Astrocyte of the spinal cord (primary cell): ENCODE results near the gene FOXE3.

Experiments used
- DNase-seq: peaks from one replicate; pipeline ENCODE4 v3.0.0; 2011; ENCODE audit warnings: low read depth, low spot score
- H3K4me3 ChIP-seq: 2 replicates; pipeline ENCODE4 v1.5.1; 2011; ENCODE audit warnings: low read depth, mild to moderate bottlenecking, low read length, moderate library complexity
- CTCF ChIP-seq: IDR thresholded peaks from 2 replicates; pipeline ENCODE4 v1.5.1; 2012; ENCODE audit warnings: low read depth, mild to moderate bottlenecking, low read length, inconsistent platforms
- in situ Hi-C: cut with HindIII; loops from 2 replicates; pipeline ENCODE4 v1.10.0; 2017; ENCODE audit warnings: low sequenced_read_pairs

Gene FOXE3

GRCh38 chr1:47389731-47390130, 26.4 kb upstream of the FOXE3 start:
- TF ChIP-seq CTCF: no peak
- in situ Hi-C loops: no loop called here
- DNase-seq: no peak
- H3K4me3 ChIP-seq: no peak overlapping the region

GRCh38 chr1:47390843-47391242, 25.2 kb upstream of the FOXE3 start:
- in situ Hi-C loops: no loop called here

GRCh38 chr1:47393141-47393540, 22.9 kb upstream of the FOXE3 start:
- no peak for DNase-seq
- in situ Hi-C loops: no loop called here
- no peak overlapping the region for H3K4me3 ChIP-seq
- no peak for TF ChIP-seq CTCF

More at GRCh38 chr1:47390843-47391242, 25.2 kb upstream of the FOXE3 start:
- TF ChIP-seq CTCF: no peak
- DNase-seq: no peak
- no peak overlapping the region for H3K4me3 ChIP-seq

GRCh38 chr1:47395433-47395832, 20.7 kb upstream of the FOXE3 start:
- in situ Hi-C loops: no loop called here
- no peak for TF ChIP-seq CTCF
- H3K4me3 ChIP-seq: no peak overlapping the region
- no peak for DNase-seq

GRCh38 chr1:47396671-47397196, 19.4 kb upstream of the FOXE3 start:
- no peak for TF ChIP-seq CTCF
- H3K4me3 ChIP-seq: no peak overlapping the region
- in situ Hi-C loops: no loop called here
- DNase-seq: no peak

- H3K4me3 ChIP-seq: no peak overlapping the region
- DNase-seq: no peak
- in situ Hi-C loops: no loop called here
- no peak for TF ChIP-seq CTCF
Observed at GRCh38 chr1:47399138-47399845, 16.8 kb upstream of the FOXE3 start.
